GM23338 (cell line): ENCODE measurements around the gene SULF2. TPM values are rescaled to one million over a fixed set of nuclear protein-coding genes. Genes with fewer than 3 reads are reported as not detected.

Source experiments
- ATAC-seq: fragments of 200-7000 bp; cut with Tn5 transposase; 3 replicates; pipeline ENCODE4 v1.9.1; 2020
- DNase-seq: peaks from one replicate; pipeline ENCODE4 v3.0.0-alpha.2; 2015; ENCODE audit warnings: low spot score
- H2AFZ ChIP-seq: fragments of 200-600 bp; sonication (generic); 2 replicates; pipeline ENCODE4 v1.8.0; 2016; ENCODE audit warnings: antibody characterized with exemption, mild to moderate bottlenecking, moderate library complexity
- H3F3A ChIP-seq: fragments of 200-600 bp; sonication (generic); replicated peaks from 2 replicates; pipeline ENCODE4 v1.8.0; 2017; ENCODE audit warnings: antibody characterized with exemption, mixed run types, low read depth
- H3K27ac ChIP-seq: fragments of 200-600 bp; sonication (generic); 2 replicates; pipeline ENCODE4 v1.6.1; 2016; ENCODE audit warnings: low read depth
- H3K27me3 ChIP-seq: fragments of 200-600 bp; sonication (generic); 2 replicates; pipeline ENCODE4 v1.8.0; 2016; ENCODE audit warnings: mild to moderate bottlenecking, mixed run types, moderate library complexity; ENCODE audit not compliant: insufficient read depth
- H3K36me3 ChIP-seq: fragments of 200-600 bp; sonication (generic); 2 replicates; pipeline ENCODE4 v1.8.0; 2016; ENCODE audit warnings: mild to moderate bottlenecking; ENCODE audit not compliant: insufficient read depth
- H3K4me1 ChIP-seq: fragments of 200-600 bp; sonication (generic); 2 replicates; pipeline ENCODE4 v1.8.0; 2016; ENCODE audit warnings: mild to moderate bottlenecking, moderate library complexity; ENCODE audit not compliant: insufficient read depth
- H3K4me2 ChIP-seq: fragments of 200-600 bp; sonication (generic); 2 replicates; pipeline ENCODE4 v1.7.1; 2017; ENCODE audit warnings: mixed run types
- H3K4me3 ChIP-seq: fragments of 200-600 bp; sonication (generic); 2 replicates; pipeline ENCODE4 v1.6.1; 2016; ENCODE audit warnings: mixed run types
- H3K79me2 ChIP-seq: fragments of 200-600 bp; sonication (generic); replicated peaks from 2 replicates; pipeline ENCODE4 v1.8.0; 2017; ENCODE audit warnings: mild to moderate bottlenecking; ENCODE audit not compliant: insufficient read depth
- H3K9me2 ChIP-seq: fragments of 200-600 bp; sonication (generic); 2 replicates; pipeline ENCODE4 v1.8.0; 2017; ENCODE audit not compliant: insufficient read depth
- H4K20me1 ChIP-seq: fragments of 200-600 bp; sonication (generic); replicated peaks from 2 replicates; pipeline ENCODE4 v1.8.0; 2017; ENCODE audit warnings: mild to moderate bottlenecking; ENCODE audit not compliant: insufficient read depth
- H3K27ac Mint-ChIP-seq: 2 replicates; pipeline ENCODE4 v1.8.0; 2020; ENCODE audit warnings: inconsistent platforms, mild to moderate bottlenecking, moderate library complexity, mixed read lengths
- H3K27me3 Mint-ChIP-seq: 3 replicates; pipeline ENCODE4 v1.8.0; 2022; ENCODE audit warnings: low read depth, mild to moderate bottlenecking, moderate library complexity, mixed read lengths, inconsistent platforms; ENCODE audit not compliant: insufficient read depth, poor library complexity
- H3K36me3 Mint-ChIP-seq: 3 replicates; pipeline ENCODE4 v1.8.0; 2021; ENCODE audit warnings: low read depth, mild to moderate bottlenecking, inconsistent platforms, moderate library complexity, mixed read lengths
- H3K4me1 Mint-ChIP-seq: 3 replicates; pipeline ENCODE4 v1.8.0; 2020; ENCODE audit warnings: mild to moderate bottlenecking, inconsistent platforms, mixed read lengths
- H3K4me3 Mint-ChIP-seq: 3 replicates; pipeline ENCODE4 v1.8.0; 2021; ENCODE audit warnings: moderate library complexity, mild to moderate bottlenecking, inconsistent platforms, mixed read lengths
- H3K9me3 Mint-ChIP-seq: 3 replicates; pipeline ENCODE4 v1.8.0; 2020; ENCODE audit warnings: moderate library complexity, mild to moderate bottlenecking, inconsistent platforms, mixed read lengths
- EZH2 ChIP-seq: fragments of 200-600 bp; sonication (generic); IDR thresholded peaks from one replicate; pipeline ENCODE4 v1.8.0; 2017; ENCODE audit warnings: antibody characterized with exemption, mild to moderate bottlenecking, low read depth; ENCODE audit not compliant: unreplicated experiment
- EZH2phosphoT487 ChIP-seq: fragments of 200-600 bp; sonication (generic); IDR thresholded peaks from one replicate; pipeline ENCODE4 v1.8.1; 2018; ENCODE audit warnings: antibody characterized with exemption; ENCODE audit not compliant: unreplicated experiment
- JUNB ChIP-seq: IDR thresholded peaks from one replicate; pipeline ENCODE4 v1.6.1; 2016; ENCODE audit warnings: antibody characterized with exemption; ENCODE audit not compliant: unreplicated experiment
- STAT1 ChIP-seq: IDR thresholded peaks from one replicate; pipeline ENCODE4 v1.6.1; 2016; ENCODE audit warnings: antibody characterized with exemption; ENCODE audit not compliant: unreplicated experiment
- ZNF114 ChIP-seq: fragments of 250-450 bp; sonication (Bioruptor Pico); IDR thresholded peaks from 2 replicates; pipeline ENCODE4 v1.5.0; 2020; ENCODE audit warnings: mild to moderate bottlenecking, moderate library complexity
- polyA plus RNA-seq: library from polyadenylated mRNA; unstranded; fragments of >200 nt; fragmentation: Nextera tagmentation; extraction: Ambion mirVana; gene quantifications from 2 replicates; pipeline ENCODE4 v1.2.1, GENCODE V29; 2016
- total RNA-seq: library from RNA; depleted of rRNA; stranded (reverse); fragments of >200 nt; shearing (Covaris generic); gene quantifications from 2 replicates; pipeline ENCODE4 v1.2.3, GENCODE V29; 2014
- TF ChIP-seq, protein P1 (sequence below): IDR thresholded peaks from one replicate; pipeline ENCODE4 v1.6.1; 2018; ENCODE audit warnings: antibody characterized with exemption; ENCODE audit not compliant: unreplicated experiment
- TF ChIP-seq, protein P2 (sequence below), 2 experiments: fragments of 200-600 bp in 1 of 2; sonication (generic) in 1 of 2; conservative IDR thresholded peaks; 2 replicates each; pipeline versions ENCODE4 v1.5.1 to v1.6.1; 2016 to 2017; ENCODE audit warnings: antibody characterized with exemption in 2 of 2, low read depth in 2 of 2, mild to moderate bottlenecking in 2 of 2, moderate library complexity in 1 of 2
- TF ChIP-seq, protein P3 (sequence below): fragments of 250-450 bp; sonication (Bioruptor Pico); IDR thresholded peaks from 2 replicates; pipeline ENCODE4 v1.5.0; 2020; ENCODE audit warnings: mild to moderate bottlenecking, moderate library complexity

SULF2 gene
- total and polyA plus RNA-seq, 2 experiments from 2014 or later = 9.5 to 20.7 TPM

DNA sequence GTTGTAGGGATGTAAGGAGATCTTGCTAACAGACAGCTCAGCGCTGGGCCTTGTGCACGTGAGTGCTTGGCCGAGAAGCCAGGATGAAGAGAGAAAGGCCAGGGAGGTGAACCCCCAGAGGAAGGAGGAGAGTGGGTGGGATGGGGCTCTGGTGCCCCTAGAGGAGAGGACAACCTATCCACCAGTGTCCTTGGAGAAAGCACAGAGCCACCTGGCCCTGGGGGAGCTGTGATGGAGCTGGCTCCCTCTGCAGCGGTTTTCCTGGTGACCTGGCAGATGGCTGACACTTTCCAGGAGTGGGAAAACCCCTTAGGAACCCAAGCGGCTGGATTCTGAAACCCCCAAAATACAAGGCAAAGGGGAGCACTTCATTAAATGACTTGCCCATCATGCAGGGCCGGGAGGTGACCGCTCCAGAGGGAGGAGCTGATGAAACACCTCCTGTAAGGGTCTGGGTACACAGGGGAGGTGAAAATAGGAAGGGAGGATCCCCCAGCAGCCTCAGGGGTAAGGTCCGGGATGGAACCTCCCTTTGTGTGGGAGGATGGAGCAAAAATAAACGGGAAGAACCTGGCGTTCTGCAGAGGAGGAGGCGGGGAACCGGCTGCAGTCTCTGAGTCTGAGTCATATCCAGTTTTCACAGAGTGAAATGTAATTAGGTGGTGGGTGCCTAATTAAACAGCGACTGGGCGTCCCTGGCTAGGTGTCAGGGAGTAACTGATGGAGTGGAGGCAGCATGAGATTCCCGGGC lies 80.4 kb downstream of the SULF2 start:
- H3K79me2 ChIP-seq = no peaks in the 10 kb centered on the region
- H3K36me3 ChIP-seq = no peaks in the 10 kb centered on the region
- no peak overlapping the region for H2AFZ ChIP-seq
- H3K27ac ChIP-seq = no peak overlapping the region
- H3K36me3 Mint-ChIP-seq = no peaks in the 10 kb centered on the region
- ATAC-seq (no peak), DNase-seq (no peak)
- TF ChIP-seq ZNF114 (no peak), EZH2 (no peak), STAT1 (no peak), EZH2phosphoT487 (no peak)
- TF ChIP-seq, protein P1, sequence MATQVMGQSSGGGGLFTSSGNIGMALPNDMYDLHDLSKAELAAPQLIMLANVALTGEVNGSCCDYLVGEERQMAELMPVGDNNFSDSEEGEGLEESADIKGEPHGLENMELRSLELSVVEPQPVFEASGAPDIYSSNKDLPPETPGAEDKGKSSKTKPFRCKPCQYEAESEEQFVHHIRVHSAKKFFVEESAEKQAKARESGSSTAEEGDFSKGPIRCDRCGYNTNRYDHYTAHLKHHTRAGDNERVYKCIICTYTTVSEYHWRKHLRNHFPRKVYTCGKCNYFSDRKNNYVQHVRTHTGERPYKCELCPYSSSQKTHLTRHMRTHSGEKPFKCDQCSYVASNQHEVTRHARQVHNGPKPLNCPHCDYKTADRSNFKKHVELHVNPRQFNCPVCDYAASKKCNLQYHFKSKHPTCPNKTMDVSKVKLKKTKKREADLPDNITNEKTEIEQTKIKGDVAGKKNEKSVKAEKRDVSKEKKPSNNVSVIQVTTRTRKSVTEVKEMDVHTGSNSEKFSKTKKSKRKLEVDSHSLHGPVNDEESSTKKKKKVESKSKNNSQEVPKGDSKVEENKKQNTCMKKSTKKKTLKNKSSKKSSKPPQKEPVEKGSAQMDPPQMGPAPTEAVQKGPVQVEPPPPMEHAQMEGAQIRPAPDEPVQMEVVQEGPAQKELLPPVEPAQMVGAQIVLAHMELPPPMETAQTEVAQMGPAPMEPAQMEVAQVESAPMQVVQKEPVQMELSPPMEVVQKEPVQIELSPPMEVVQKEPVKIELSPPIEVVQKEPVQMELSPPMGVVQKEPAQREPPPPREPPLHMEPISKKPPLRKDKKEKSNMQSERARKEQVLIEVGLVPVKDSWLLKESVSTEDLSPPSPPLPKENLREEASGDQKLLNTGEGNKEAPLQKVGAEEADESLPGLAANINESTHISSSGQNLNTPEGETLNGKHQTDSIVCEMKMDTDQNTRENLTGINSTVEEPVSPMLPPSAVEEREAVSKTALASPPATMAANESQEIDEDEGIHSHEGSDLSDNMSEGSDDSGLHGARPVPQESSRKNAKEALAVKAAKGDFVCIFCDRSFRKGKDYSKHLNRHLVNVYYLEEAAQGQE = no peak
- TF ChIP-seq, protein P2, sequence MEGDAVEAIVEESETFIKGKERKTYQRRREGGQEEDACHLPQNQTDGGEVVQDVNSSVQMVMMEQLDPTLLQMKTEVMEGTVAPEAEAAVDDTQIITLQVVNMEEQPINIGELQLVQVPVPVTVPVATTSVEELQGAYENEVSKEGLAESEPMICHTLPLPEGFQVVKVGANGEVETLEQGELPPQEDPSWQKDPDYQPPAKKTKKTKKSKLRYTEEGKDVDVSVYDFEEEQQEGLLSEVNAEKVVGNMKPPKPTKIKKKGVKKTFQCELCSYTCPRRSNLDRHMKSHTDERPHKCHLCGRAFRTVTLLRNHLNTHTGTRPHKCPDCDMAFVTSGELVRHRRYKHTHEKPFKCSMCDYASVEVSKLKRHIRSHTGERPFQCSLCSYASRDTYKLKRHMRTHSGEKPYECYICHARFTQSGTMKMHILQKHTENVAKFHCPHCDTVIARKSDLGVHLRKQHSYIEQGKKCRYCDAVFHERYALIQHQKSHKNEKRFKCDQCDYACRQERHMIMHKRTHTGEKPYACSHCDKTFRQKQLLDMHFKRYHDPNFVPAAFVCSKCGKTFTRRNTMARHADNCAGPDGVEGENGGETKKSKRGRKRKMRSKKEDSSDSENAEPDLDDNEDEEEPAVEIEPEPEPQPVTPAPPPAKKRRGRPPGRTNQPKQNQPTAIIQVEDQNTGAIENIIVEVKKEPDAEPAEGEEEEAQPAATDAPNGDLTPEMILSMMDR (conservative IDR thresholded peaks at IDR 0.05; ENCODE audit: low read depth in 2 of 2) = no peak
- no peaks in the 10 kb centered on the region for H3K9me2 ChIP-seq
- H3F3A ChIP-seq = no peaks in the 10 kb centered on the region
- H3K4me1 Mint-ChIP-seq = peaks cover 23% of the 10 kb centered on the region
- H3K4me3 Mint-ChIP-seq = no peak overlapping the region
- H3K27ac Mint-ChIP-seq = no peak overlapping the region
- no peaks in the 10 kb centered on the region for H4K20me1 ChIP-seq
- H3K27me3 ChIP-seq = no peaks in the 10 kb centered on the region
- H3K4me3 ChIP-seq = no peak overlapping the region
- no peaks in the 10 kb centered on the region for H3K9me3 Mint-ChIP-seq
- H3K4me2 ChIP-seq = no peak overlapping the region
- peaks cover 2% of the 10 kb centered on the region for H3K27me3 Mint-ChIP-seq
- no peaks in the 10 kb centered on the region for H3K4me1 ChIP-seq

DNA sequence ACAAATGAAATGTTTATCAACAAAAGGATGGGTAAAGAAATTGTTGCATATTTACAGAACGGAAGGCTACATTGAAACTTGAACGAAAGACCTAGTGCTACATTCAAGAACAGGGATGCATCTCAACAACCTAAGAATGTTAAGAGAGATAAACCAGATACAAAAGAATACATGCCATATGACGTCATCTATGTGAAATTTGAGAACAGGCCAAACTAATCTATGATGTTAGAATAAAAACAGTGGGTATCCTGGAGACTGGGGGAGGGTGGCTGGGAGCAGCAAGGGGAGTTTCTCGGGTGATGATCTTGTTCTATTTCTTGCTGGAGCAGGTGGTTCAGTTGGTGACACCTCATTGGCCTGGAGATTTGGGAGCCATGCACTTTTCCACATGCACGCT lies 81.5 kb downstream of the SULF2 start:
- H3K4me1 Mint-ChIP-seq = peaks cover 18% of the 10 kb centered on the region
- DNase-seq = no peak
- H3K36me3 ChIP-seq = no peaks in the 10 kb centered on the region
- H4K20me1 ChIP-seq = no peaks in the 10 kb centered on the region
- no peak overlapping the region for H3K27ac ChIP-seq
- H3K27me3 ChIP-seq = no peaks in the 10 kb centered on the region
- no peak overlapping the region for H3K4me2 ChIP-seq
- no peaks in the 10 kb centered on the region for H3K4me1 ChIP-seq
- no peaks in the 10 kb centered on the region for H3K27me3 Mint-ChIP-seq
- no peaks in the 10 kb centered on the region for H3K9me3 Mint-ChIP-seq
- no peaks in the 10 kb centered on the region; the same call in 2 of the 3 replicates for H3K36me3 Mint-ChIP-seq
- no peaks in the 10 kb centered on the region for H3K9me2 ChIP-seq
- no peaks in the 10 kb centered on the region for H3F3A ChIP-seq
- H3K27ac Mint-ChIP-seq = no peak overlapping the region
- no peak overlapping the region for H2AFZ ChIP-seq
- ATAC-seq = no peak
- no peaks in the 10 kb centered on the region for H3K79me2 ChIP-seq
- no peak overlapping the region for H3K4me3 Mint-ChIP-seq
- H3K4me3 ChIP-seq = no peak overlapping the region
- TF ChIP-seq JUNB = no peak
- no peak for TF ChIP-seq EZH2phosphoT487
- TF ChIP-seq, protein P3, sequence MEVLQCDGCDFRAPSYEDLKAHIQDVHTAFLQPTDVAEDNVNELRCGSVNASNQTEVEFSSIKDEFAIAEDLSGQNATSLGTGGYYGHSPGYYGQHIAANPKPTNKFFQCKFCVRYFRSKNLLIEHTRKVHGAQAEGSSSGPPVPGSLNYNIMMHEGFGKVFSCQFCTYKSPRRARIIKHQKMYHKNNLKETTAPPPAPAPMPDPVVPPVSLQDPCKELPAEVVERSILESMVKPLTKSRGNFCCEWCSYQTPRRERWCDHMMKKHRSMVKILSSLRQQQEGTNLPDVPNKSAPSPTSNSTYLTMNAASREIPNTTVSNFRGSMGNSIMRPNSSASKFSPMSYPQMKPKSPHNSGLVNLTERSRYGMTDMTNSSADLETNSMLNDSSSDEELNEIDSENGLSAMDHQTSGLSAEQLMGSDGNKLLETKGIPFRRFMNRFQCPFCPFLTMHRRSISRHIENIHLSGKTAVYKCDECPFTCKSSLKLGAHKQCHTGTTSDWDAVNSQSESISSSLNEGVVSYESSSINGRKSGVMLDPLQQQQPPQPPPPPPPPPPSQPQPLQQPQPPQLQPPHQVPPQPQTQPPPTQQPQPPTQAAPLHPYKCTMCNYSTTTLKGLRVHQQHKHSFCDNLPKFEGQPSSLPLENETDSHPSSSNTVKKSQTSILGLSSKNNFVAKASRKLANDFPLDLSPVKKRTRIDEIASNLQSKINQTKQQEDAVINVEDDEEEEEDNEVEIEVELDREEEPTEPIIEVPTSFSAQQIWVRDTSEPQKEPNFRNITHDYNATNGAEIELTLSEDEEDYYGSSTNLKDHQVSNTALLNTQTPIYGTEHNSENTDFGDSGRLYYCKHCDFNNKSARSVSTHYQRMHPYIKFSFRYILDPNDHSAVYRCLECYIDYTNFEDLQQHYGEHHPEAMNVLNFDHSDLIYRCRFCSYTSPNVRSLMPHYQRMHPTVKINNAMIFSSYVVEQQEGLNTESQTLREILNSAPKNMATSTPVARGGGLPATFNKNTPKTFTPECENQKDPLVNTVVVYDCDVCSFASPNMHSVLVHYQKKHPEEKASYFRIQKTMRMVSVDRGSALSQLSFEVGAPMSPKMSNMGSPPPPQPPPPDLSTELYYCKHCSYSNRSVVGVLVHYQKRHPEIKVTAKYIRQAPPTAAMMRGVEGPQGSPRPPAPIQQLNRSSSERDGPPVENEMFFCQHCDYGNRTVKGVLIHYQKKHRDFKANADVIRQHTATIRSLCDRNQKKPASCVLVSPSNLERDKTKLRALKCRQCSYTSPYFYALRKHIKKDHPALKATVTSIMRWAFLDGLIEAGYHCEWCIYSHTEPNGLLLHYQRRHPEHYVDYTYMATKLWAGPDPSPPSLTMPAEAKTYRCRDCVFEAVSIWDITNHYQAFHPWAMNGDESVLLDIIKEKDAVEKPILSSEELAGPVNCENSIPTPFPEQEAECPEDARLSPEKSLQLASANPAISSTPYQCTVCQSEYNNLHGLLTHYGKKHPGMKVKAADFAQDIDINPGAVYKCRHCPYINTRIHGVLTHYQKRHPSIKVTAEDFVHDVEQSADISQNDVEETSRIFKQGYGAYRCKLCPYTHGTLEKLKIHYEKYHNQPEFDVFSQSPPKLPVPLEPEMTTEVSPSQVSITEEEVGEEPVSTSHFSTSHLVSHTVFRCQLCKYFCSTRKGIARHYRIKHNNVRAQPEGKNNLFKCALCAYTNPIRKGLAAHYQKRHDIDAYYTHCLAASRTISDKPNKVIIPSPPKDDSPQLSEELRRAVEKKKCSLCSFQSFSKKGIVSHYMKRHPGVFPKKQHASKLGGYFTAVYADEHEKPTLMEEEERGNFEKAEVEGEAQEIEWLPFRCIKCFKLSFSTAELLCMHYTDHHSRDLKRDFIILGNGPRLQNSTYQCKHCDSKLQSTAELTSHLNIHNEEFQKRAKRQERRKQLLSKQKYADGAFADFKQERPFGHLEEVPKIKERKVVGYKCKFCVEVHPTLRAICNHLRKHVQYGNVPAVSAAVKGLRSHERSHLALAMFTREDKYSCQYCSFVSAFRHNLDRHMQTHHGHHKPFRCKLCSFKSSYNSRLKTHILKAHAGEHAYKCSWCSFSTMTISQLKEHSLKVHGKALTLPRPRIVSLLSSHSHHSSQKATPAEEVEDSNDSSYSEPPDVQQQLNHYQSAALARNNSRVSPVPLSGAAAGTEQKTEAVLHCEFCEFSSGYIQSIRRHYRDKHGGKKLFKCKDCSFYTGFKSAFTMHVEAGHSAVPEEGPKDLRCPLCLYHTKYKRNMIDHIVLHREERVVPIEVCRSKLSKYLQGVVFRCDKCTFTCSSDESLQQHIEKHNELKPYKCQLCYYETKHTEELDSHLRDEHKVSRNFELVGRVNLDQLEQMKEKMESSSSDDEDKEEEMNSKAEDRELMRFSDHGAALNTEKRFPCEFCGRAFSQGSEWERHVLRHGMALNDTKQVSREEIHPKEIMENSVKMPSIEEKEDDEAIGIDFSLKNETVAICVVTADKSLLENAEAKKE (CRISPR knock-in tag) = no peak
